GM19328 (cell line): ENCODE results near the gene BCL7B.
"Not testable (repeated sequence)": the region's sequence is repeated elsewhere in the genome, so short reads cannot be mapped to it uniquely, and the experiment has no call there.

Experiments
- ATAC-seq: cut with Tn5 transposase; IDR thresholded peaks from one replicate; pipeline ENCODE4 v1.9.1; 2021; ENCODE audit warnings: mild to moderate bottlenecking, moderate library complexity; ENCODE audit not compliant: unreplicated experiment

Gene BCL7B

DNA sequence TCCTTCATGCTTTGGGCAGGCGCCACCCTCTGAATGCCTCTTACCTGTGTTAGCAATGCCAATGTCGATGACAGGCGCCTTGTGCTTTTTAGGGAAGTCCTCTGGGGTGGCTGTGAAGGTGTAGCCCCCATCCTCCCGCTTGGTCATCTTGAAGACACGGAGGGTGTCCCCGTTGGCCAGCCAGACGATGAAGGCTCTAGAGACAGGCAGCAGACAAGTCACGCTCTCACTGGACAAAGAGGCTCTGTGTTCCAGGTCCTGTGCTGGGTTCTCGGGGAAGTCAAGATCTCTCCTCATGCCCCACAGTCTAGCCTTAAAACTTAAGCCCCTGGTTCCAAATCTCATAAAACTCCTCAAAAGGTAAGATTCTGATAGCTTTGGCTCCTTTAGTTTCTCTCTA is 15.8 kb upstream of the BCL7B start:
- no peak for ATAC-seq

- no peak for ATAC-seq
Measured at GRCh38 chr7:73572767-73573186, 15.3 kb upstream of the BCL7B start.

GRCh38 chr7:73570977-73571376 is 13.5 kb upstream of the BCL7B start:
- ATAC-seq, result no peak

GRCh38 chr7:73570521-73570920 is 13.0 kb upstream of the BCL7B start:
- ATAC-seq, result no peak

- no peak for ATAC-seq
Measured at GRCh38 chr7:73569042-73569608, 11.6 kb upstream of the BCL7B start.

DNA sequence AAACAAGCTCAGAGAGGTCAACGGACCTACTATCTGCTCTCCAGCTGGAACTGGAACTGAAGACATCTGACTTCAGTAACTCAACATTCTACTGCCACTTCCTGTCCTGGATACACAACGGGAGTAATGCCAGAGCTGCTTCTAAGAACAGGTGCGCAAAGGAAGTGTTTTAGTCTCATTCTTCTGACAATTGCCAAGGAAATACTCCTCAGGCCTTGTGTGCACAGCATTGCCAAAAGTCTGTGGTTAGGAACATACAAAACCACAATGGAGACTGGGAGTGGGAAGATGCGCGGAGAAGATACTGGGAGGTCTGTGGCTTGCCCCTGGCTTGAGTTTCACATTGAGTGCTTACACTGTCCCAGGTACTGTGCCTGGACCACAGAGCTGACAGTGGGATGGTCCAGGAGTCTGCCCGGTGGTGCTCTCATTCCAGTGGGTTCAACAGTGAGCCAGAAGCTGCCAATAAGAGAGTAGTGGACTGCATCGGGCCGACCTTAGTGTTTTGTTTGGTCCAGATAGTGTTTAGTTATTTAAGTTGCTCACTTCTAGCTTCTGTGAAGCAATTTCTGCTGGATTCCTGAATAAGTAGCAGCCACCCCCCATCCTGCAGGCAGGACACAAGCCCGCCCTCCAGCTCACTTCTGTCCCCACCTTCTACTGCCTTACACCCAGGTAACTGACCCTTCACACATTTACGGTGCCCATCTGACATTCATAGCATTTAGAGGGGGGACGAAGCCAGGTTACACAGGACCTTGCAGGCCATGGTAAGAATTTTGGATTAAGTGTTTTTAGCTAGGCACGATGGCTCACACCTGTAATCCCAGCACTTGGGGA is 10.6 kb upstream of the BCL7B start:
- ATAC-seq, result no peak

- ATAC-seq, result no peak
Measured at GRCh38 chr7:73567140-73567539, 9.7 kb upstream of the BCL7B start.

- not testable (repeated sequence) for ATAC-seq
Measured at GRCh38 chr7:73566431-73566830, 8.9 kb upstream of the BCL7B start.

DNA sequence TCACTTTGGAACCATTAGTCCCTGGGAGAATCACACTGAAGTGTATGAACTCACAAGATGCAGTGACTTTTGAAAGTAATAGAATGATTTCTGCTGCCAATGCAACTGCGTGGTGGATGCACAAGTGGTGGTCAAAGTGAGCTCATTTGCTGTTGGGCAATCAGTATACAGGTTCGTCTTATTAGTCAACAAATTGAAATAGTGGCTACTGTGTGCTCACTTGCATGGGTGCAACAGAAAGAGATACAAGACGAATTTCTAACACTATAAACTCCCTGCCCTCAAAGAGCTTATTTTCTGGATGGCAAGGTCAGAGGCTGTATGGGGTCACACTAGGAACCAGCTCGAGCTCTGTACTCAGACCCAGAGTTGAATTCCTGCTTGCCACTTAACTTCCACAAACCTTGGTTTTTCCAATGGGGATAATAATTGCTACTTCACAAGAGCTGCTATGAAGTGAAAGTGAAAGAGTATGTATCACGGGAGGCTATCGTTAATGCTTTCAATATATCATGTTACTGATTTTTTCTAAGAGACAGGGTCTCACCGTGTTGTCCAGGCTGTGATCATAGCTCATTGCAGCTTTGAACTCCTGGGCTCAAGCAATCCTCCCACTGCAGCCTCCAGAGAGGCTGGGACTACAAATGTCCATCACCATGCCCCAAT is 8.3 kb upstream of the BCL7B start:
- ATAC-seq, result no peak

DNA sequence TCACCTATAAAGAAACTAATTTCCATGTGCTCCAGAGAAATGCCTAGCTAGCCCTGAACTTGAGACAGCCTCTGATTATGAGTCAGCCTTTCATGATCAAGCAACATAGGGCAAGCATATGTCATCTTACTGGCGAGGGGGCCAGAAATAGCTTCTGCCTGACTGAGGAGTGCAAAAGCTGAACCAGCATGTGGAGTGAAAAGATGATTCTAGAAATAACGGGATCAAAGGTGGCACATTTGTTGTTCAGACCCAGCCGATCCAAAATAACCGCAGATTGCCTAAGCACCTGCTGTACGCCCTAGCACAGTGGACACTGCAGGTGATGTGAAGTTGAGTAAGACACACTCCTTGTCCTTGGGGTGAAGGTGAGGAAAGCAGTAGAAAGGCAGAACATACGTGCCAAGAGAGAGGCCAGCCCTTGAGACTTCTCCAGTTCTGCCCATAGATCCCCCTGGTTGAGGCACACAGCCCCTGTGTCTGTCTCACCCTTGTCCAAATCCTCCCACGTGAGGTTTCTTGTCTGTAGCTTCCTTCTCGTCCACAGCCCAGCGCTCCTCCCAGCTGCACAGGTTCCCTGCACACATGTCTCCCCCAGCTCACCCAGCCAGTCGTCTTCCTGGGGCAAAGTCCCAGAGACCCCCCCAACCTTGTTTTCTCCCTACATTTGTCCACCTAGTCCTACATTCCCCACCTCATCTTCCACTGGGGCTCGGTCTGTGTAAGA is 2.8 kb upstream of the BCL7B start:
- ATAC-seq, result no peak

DNA sequence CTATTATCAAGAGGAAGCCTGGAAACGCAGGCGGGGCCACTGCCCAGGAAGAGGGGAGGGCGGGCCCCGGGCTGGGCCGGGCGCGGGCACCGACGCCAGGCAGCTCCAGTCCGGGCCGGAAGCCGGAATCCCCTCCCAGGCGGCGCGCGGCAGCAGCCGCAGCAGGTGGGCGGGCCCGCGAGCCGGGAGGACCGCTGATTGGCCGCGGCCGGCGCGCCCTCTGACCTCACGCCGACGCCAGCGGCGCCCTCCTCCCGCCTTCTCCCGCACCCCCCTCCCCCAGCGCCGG is 438 bp downstream of the BCL7B start:
- peak; percentile 89 for ATAC-seq

DNA sequence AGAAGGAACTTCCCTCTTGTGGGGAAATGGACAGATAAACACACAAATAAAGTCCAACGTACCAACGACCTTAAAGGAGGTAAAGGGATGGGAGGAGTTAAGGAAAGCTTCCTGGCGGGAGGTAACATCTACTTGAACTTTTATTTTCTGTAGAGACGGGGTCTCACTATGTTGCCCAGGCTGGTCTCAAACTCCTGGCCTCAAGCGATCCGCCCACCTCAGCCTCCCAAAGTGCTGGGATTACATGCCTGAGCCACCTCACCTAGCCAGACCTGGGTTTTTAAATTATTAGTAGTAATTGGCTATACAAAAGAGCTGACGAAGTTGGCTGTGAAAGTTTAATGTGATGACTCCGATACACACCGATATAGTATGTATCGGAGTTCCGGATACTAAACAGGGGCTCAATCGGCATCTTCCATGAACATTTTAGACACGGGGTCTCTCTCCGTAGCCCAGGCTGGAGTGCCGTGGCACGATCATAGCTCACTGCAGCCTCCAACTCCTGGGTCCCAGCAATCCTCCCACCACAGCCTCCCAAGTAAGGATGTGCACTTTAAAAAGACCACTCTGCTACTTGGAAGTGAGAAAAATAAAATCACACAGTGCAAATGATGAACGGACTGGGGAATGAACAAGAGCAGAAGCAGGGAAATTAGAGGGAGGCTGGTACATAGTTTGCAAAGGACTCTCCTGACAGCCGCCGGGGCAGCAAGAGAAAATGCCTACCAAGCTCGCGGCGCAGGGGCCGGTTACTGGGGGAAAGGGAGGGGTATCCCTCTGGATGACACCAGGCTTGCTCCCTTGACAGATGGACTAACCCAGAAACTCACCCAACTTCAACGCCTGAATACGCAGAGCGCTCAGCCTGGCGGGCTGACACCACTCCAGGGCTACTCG is 1.0 kb downstream of the BCL7B start:
- ATAC-seq, result no peak

DNA sequence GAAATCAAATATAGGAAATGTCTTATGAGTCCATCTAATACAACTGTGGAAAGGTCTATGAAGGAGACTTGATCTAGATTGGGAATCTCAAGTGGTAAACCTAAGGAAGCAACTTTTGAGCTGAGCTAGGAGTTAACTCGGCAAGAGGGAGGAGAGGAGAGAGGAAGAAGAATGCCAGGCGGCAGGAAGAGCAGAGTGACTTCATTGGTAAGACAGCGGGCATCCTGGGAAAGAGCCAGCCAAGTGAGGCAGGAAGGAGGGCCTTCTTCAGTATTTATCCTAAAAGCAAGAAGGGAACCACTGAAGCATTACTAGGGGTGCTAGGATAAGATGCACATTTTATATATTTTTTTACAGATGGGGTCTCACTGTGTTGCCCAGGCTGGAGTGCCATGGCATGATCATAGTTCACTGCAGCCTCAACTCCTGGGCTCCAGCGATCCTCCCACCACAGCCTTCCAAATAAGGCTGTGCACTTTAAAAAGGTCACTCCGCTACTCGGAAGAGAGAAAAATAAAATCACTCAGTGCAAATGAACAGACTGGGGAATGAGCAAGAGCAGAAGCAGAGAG is 2.0 kb downstream of the BCL7B start:
- ATAC-seq, result no peak

GRCh38 chr7:73550093-73550492 is 7.4 kb downstream of the BCL7B start:
- not testable (repeated sequence) for ATAC-seq

- no peak for ATAC-seq
Measured at GRCh38 chr7:73549176-73549575, 8.3 kb downstream of the BCL7B start.

GRCh38 chr7:73547841-73548240 is 9.6 kb downstream of the BCL7B start:
- no peak for ATAC-seq

DNA sequence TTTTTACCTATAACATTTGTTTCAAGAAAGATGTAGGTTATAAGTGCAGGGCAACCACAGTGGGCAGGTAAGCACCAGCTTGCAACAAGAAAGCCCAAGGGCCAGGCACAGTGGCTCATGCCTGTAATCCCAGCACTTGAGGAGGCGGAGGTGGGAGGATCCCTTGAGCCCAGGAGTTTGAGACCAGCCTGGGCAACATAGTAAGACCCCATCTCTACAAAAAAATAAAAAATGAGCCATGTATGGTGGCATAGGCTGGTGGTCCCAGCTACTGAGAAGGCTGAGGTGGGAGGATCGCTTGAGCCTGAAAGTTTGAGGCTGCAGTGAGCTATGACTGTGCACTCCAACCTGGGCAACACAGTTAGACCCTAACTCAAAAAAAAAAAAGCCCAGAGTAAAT is 12.8 kb downstream of the BCL7B start:
- ATAC-seq, result no peak

DNA sequence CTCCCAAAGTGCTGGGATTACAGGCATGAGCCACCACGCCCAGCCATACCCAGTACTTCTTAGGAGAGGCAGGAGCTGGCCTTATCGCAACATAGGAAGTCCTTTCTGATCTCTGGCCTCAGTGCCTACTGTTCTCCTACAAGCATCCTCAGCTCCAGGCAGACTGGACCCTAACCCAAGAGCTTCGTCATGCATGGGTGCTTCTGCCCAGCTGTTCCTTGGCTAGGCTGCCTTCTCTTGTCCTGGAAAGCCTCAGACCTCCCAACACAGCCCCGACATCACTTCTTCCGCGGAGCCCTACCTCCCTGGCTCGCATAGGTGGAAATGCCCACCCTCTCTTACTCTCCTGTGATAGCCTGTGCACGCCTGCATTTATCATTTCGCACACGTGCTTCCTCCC is 15.8 kb downstream of the BCL7B start:
- no peak for ATAC-seq

DNA sequence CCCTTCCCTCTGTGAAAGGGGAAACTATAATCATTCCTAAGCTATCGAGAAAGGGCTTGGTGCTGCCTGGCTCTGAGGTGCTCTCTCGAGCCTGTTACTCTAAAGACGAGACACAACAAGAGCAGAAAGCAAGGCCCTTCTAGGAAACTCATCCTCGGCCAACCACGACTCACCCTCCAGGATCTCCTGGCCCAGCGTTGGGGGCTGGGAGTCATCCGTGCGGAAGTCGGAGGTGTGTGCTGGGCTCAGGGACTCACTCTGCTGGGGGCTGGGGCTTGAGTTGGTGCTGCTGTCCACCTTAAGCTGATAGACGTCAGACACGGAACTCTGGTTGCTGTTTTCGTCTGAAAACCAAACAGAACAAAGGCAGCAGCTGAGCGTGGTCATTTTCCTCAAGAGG is 17.8 kb downstream of the BCL7B start:
- ATAC-seq, result no peak

DNA sequence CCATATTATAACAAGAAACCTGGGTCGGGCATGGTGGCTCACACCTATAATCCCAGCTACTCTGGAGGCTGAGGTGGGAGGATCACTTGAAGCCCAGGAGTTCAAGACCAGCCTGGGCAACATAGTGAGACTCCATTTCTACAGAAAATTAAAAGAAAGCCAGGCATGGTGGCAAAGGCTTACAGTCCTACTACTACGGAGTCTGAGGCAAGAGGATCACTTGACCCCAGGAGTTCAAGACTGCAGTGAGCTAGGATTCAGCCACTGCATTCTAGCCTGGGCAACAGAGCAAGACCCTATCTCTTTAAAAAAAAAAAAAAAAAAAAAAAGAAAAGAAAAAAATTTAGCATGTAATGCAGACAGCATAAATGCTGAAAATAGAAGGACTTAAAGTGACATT is 19.0 kb downstream of the BCL7B start:
- ATAC-seq, result not testable (repeated sequence)
